IMR-90 (cell line): Measurements from ENCODE around the gene DPY19L1. TPM values are rescaled to one million over a fixed set of nuclear protein-coding genes. Genes with fewer than 3 reads are reported as not detected.

Experiments
- ATAC-seq: fragments of 200-7000 bp; cut with Tn5 transposase; 2 replicates; pipeline ENCODE4 v1.9.1; 2020; ENCODE audit warnings: low read depth, mild to moderate bottlenecking, moderate library complexity
- BruUV-seq: library from RNA; stranded (reverse); fragments of 400-500 nt; replicated peaks from 2 replicates; lab custom pipeline; 2021; lab: Mats Ljungman, UMichigan
- CTCF ChIA-PET: fragments of 300-600 bp; formaldehyde crosslinking; extraction: SDS; loops from one replicate; lab custom pipeline; 2021; ENCODE audit warnings: antibody characterized with exemption; lab: Yijun Ruan, JAX
- POLR2A ChIA-PET: fragments of 300-600 bp; sonication (Branson Sonifier 250); formaldehyde crosslinking; loops from one replicate; lab custom pipeline; 2022; ENCODE audit warnings: antibody characterized with exemption; ENCODE audit not compliant: unreplicated experiment; lab: Charles Lee
- DNase-seq: peaks from one replicate; pipeline ENCODE4 v3.0.0; 2013
- H2AFZ ChIP-seq: replicated peaks from 2 replicates; pipeline ENCODE3; 2013; ENCODE audit warnings: low read length, mild to moderate bottlenecking; ENCODE audit not compliant: poor library complexity
- H2AK5ac ChIP-seq: 2 replicates; pipeline ENCODE4 v1.6.1; 2013; ENCODE audit warnings: low read depth, low read length, inconsistent platforms
- H2AK9ac ChIP-seq: replicated peaks from 2 replicates; pipeline ENCODE3; 2013; ENCODE audit warnings: mild to moderate bottlenecking, low read depth, low read length, moderate library complexity; ENCODE audit not compliant: poor library complexity
- H2BK120ac ChIP-seq: 2 replicates; pipeline ENCODE4 v1.6.1; 2013; ENCODE audit warnings: low read depth, low read length, inconsistent platforms
- H2BK15ac ChIP-seq: 3 replicates; pipeline ENCODE4 v1.6.1; 2013; ENCODE audit warnings: low read depth, low read length, inconsistent platforms
- H2BK20ac ChIP-seq: 2 replicates; pipeline ENCODE4 v1.6.1; 2013; ENCODE audit warnings: low read depth, mild to moderate bottlenecking, inconsistent platforms, low read length, moderate library complexity
- H2BK5ac ChIP-seq: 2 replicates; pipeline ENCODE4 v1.6.1; 2013; ENCODE audit warnings: mild to moderate bottlenecking, low read depth, low read length, inconsistent platforms; ENCODE audit not compliant: poor library complexity, severe bottlenecking
- H3K14ac ChIP-seq: replicated peaks from 2 replicates; pipeline ENCODE4 v1.6.1; 2013; ENCODE audit warnings: low read depth, low read length, inconsistent platforms
- H3K18ac ChIP-seq: 2 replicates; pipeline ENCODE4 v1.6.1; 2013; ENCODE audit warnings: low read depth, low read length, control low read depth
- H3K23ac ChIP-seq: 2 replicates; pipeline ENCODE4 v1.6.1; 2013; ENCODE audit warnings: low read depth, low read length, inconsistent platforms
- H3K27ac ChIP-seq: 2 replicates; pipeline ENCODE4 v1.5.1; 2013; ENCODE audit warnings: mild to moderate bottlenecking, control low read depth, low read length; ENCODE audit not compliant: insufficient read depth
- H3K27me3 ChIP-seq: 2 replicates; pipeline ENCODE4 v1.6.1; 2013; ENCODE audit warnings: low read length; ENCODE audit not compliant: control insufficient read depth, insufficient read depth
- H3K36me3 ChIP-seq: 2 replicates; pipeline ENCODE4 v1.6.1; 2013; ENCODE audit warnings: low read length, mixed read lengths; ENCODE audit not compliant: control insufficient read depth, insufficient read depth
- H3K4ac ChIP-seq: 2 replicates; pipeline ENCODE4 v1.6.1; 2013; ENCODE audit warnings: low read depth, low read length, inconsistent platforms
- H3K4me1 ChIP-seq: 2 replicates; pipeline ENCODE4 v1.6.1; 2013; ENCODE audit warnings: low read length, mixed read lengths; ENCODE audit not compliant: control insufficient read depth, insufficient read depth
- H3K4me2 ChIP-seq: 2 replicates; pipeline ENCODE4 v1.6.1; 2013; ENCODE audit warnings: low read depth, mild to moderate bottlenecking, control low read depth, low read length, moderate library complexity
- H3K4me3 ChIP-seq: 2 replicates; pipeline ENCODE4 v1.5.1; 2013; ENCODE audit warnings: low read depth, mild to moderate bottlenecking, control low read depth, low read length, moderate library complexity; ENCODE audit not compliant: insufficient read depth
- H3K56ac ChIP-seq: 2 replicates; pipeline ENCODE4 v1.6.1; 2013; ENCODE audit warnings: low read length, inconsistent platforms; ENCODE audit not compliant: insufficient read depth; ENCODE audit errors: extremely low read depth
- H3K79me1 ChIP-seq, 2 experiments: 2 replicates each; pipeline ENCODE4 v1.6.1; 2013; ENCODE audit warnings: low read length in 2 of 2, inconsistent platforms in 1 of 2, low read depth in 1 of 2
- H3K9ac ChIP-seq: 2 replicates; pipeline ENCODE4 v1.6.1; 2013; ENCODE audit warnings: low read depth, low read length, control low read depth
- H3K9me1 ChIP-seq: 2 replicates; pipeline ENCODE4 v1.6.1; 2013; ENCODE audit warnings: low read length, inconsistent platforms; ENCODE audit not compliant: insufficient read depth
- H3K9me3 ChIP-seq: 2 replicates; pipeline ENCODE4 v1.6.1; 2013; ENCODE audit warnings: low read length; ENCODE audit not compliant: control insufficient read depth, insufficient read depth
- H4K20me1 ChIP-seq: 2 replicates; pipeline ENCODE4 v1.6.1; 2013; ENCODE audit warnings: low read length, inconsistent platforms; ENCODE audit not compliant: insufficient read depth
- H4K5ac ChIP-seq: 2 replicates; pipeline ENCODE4 v1.6.1; 2013; ENCODE audit warnings: mild to moderate bottlenecking, low read depth, low read length, control low read depth
- H4K8ac ChIP-seq, 2 experiments: 2 replicates each; pipeline ENCODE4 v1.6.1; 2013; ENCODE audit warnings: low read depth in 2 of 2, low read length in 2 of 2, control low read depth in 1 of 2, inconsistent platforms in 1 of 2
- H4K91ac ChIP-seq: 2 replicates; pipeline ENCODE4 v1.6.1; 2013; ENCODE audit warnings: low read depth, low read length, inconsistent platforms; ENCODE audit not compliant: insufficient read depth
- BHLHE40 ChIP-seq: fragments of 150-350 bp; IDR thresholded peaks from 2 replicates; pipeline ENCODE4 v1.6.1; 2016; ENCODE audit warnings: mild to moderate bottlenecking, low read depth, low read length
- CEBPB ChIP-seq: IDR thresholded peaks from 2 replicates; pipeline ENCODE4 v1.6.1; 2012; ENCODE audit warnings: low read depth, low read length, improper control_type of control experiment
- ELK1 ChIP-seq: fragments of 150-350 bp; IDR thresholded peaks from 2 replicates; pipeline ENCODE4 v1.6.1; 2016; ENCODE audit warnings: low read depth, mild to moderate bottlenecking, low read length, moderate library complexity, borderline replicate concordance
- FOS ChIP-seq: fragments of 150-350 bp; IDR thresholded peaks from 2 replicates; pipeline ENCODE4 v1.6.1; 2016; ENCODE audit warnings: low read depth, low read length
- MAFK ChIP-seq: IDR thresholded peaks from 2 replicates; pipeline ENCODE4 v1.6.1; 2012; ENCODE audit warnings: low read depth, low read length, improper control_type of control experiment
- NFE2L2 ChIP-seq: fragments of 150-350 bp; IDR thresholded peaks from 2 replicates; pipeline ENCODE4 v1.6.1; 2016; ENCODE audit warnings: low read depth, mild to moderate bottlenecking, low read length
- SMC3 ChIP-seq: fragments of 150-350 bp; IDR thresholded peaks from 2 replicates; pipeline ENCODE4 v1.6.1; 2016; ENCODE audit warnings: low read depth, mild to moderate bottlenecking, antibody characterized with exemption, low read length, moderate library complexity
- USF2 ChIP-seq: fragments of 150-350 bp; IDR thresholded peaks from 2 replicates; pipeline ENCODE4 v1.6.1; 2017; ENCODE audit warnings: mild to moderate bottlenecking, antibody characterized with exemption, low read length, low read depth
- WGBS, 2 experiments: methylation state at CpG; one replicate each; pipeline versions ENCODE4 v1.1.5 to v1.1.7; 2013; ENCODE audit warnings: missing lambda C conversion rate in 2 of 2; ENCODE audit not compliant: insufficient read length in 1 of 2; ENCODE audit errors: extremely low coverage in 2 of 2; 5-methylcytosine and 5-hydroxymethylcytosine counted together
- dilution Hi-C: fragments of 300-500 bp; cut with HindIII; formaldehyde crosslinking; loops from one replicate; pipeline ENCODE4 v1.14.3; 2018; ENCODE audit warnings: low sequenced_read_pairs; ENCODE audit not compliant: unreplicated experiment
- in situ Hi-C: fragments of 300-500 bp; cut with MboI; formaldehyde crosslinking; loops from 3 replicates; pipeline ENCODE4 v1.14.3; 2019; ENCODE audit warnings: low sequenced_read_pairs, inconsistent platforms, mixed read lengths
- intact Hi-C: fragments of 100-400 bp; cut with micrococcal nuclease; formaldehyde crosslinking; loops from 2 replicates; pipeline ENCODE4 v1.10.0; 2022
- polyA plus RNA-seq, 3 experiments: library from polyadenylated mRNA; depleted of rRNA; stranded (reverse); fragments of >200 nt; gene quantifications; 2 replicates each; pipeline ENCODE4 v1.2.3, GENCODE V29; 2012; ENCODE audit warnings: low replicate concordance in 1 of 3
- total RNA-seq: library from RNA; depleted of rRNA; stranded (reverse); fragments of >200 nt; gene quantifications from 2 replicates; pipeline ENCODE4 v1.2.3, GENCODE V29; 2012

DPY19L1 gene
- total and polyA plus RNA-seq, 2 of the 4 experiments (the other 2 are of a cell fraction) = 12.1 to 12.2 TPM

GRCh38 chr7:35004531-35005095 is 32.7 kb downstream of the DPY19L1 start:
- H4K5ac ChIP-seq = no peak overlapping the region
- no peak overlapping the region for H2AK5ac ChIP-seq
- no peak overlapping the region for H3K4me2 ChIP-seq
- no peak overlapping the region for H2BK5ac ChIP-seq
- intact Hi-C loops (loop anchor here (10.0 kb wide), 1 partner anchor 60 kb away; no protein-coding TSS in a partner anchor), in situ Hi-C loops (no loop called here), dilution Hi-C loops (no loop called here)
- no peaks in the 10 kb centered on the region for H3K36me3 ChIP-seq
- no peaks in the 10 kb centered on the region for H3K27me3 ChIP-seq
- H2BK15ac ChIP-seq = peak overlapping the region; percentile 43; the same call in 1 of the 3 replicates
- H3K9ac ChIP-seq = no peak overlapping the region
- no peak overlapping the region for H2AFZ ChIP-seq
- no peak overlapping the region for H2AK9ac ChIP-seq
- no TSS peak for BruUV-seq
- no peak overlapping the region; the same call in 1 of the 2 replicates for H4K91ac ChIP-seq
- ChIA-PET POLR2A (no interaction called here), CTCF (no interaction called here)
- no peak overlapping the region for H3K23ac ChIP-seq
- H3K14ac ChIP-seq = 0 out of 2 replicates have a peak overlapping the region, but pooled peaks have one; percentile 14
- no peak overlapping the region for H2BK20ac ChIP-seq
- H3K27ac ChIP-seq = peak overlapping the region; percentile 45; the same call in 1 of the 2 replicates
- no peak overlapping the region for H3K4ac ChIP-seq
- ATAC-seq (peak; percentile 5; the same call in 1 of the 2 replicates), DNase-seq (peak; percentile 35)
- no peak overlapping the region for H2BK120ac ChIP-seq
- H3K9me3 ChIP-seq = no peaks in the 10 kb centered on the region
- no peak overlapping the region for H3K4me3 ChIP-seq
- no peak for TF ChIP-seq ELK1
- TF ChIP-seq SMC3 = no peak
- TF ChIP-seq BHLHE40 = no peak
- TF ChIP-seq MAFK = no peak
- TF ChIP-seq FOS = peak; percentile 40; the same call in 1 of the 2 replicates
- no peak for TF ChIP-seq CEBPB
- TF ChIP-seq NFE2L2 = no peak
- TF ChIP-seq USF2 = no peak
- H3K79me1 ChIP-seq = peaks cover 0 to 3% of the 10 kb centered on the region in 2 experiments; a peak in 1 of 4 replicates
- H3K9me1 ChIP-seq = no peaks in the 10 kb centered on the region; the same call in 1 of the 2 replicates
- H3K4me1 ChIP-seq = peaks cover 10% of the 10 kb centered on the region
- peak overlapping the region; percentile 6; the same call in 1 of the 2 replicates for H3K56ac ChIP-seq
- WGBS, 2 experiments = no CpG with 5 or more reads among the region's 1 CpG
- H4K8ac ChIP-seq = no peak overlapping the region
- peaks cover 9% of the 10 kb centered on the region; the same call in 1 of the 2 replicates for H4K20me1 ChIP-seq
- no peak overlapping the region for H3K18ac ChIP-seq
